ENCODE measurements around the gene HS6ST3.
"Not testable (repeated sequence)": the region's sequence is repeated elsewhere in the genome, so short reads cannot be mapped to it uniquely, and the experiment has no call there.

Gene HS6ST3

DNA sequence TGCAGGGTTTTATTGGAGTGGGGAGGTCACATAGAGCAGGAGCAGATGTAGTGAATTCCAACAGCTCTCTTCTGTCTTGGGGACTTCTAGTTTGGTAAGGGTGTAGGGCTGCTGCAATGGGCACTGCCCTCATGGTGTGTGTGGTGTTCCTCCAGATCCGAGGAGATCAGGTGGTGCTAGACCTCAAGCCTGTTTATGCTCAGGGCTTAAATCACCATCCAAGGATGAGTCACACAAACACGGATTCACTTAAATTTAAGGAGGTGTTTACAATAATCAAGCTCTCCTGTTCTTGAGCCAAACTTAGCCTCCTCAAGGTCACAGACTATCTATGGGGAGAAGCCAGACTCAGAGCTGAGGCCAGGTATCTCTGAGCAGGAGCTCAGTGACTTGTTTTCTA is 23.0 kb downstream of the HS6ST3 start:
- TF ChIP-seq, protein P1, sequence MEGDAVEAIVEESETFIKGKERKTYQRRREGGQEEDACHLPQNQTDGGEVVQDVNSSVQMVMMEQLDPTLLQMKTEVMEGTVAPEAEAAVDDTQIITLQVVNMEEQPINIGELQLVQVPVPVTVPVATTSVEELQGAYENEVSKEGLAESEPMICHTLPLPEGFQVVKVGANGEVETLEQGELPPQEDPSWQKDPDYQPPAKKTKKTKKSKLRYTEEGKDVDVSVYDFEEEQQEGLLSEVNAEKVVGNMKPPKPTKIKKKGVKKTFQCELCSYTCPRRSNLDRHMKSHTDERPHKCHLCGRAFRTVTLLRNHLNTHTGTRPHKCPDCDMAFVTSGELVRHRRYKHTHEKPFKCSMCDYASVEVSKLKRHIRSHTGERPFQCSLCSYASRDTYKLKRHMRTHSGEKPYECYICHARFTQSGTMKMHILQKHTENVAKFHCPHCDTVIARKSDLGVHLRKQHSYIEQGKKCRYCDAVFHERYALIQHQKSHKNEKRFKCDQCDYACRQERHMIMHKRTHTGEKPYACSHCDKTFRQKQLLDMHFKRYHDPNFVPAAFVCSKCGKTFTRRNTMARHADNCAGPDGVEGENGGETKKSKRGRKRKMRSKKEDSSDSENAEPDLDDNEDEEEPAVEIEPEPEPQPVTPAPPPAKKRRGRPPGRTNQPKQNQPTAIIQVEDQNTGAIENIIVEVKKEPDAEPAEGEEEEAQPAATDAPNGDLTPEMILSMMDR (IDR thresholded peaks at IDR 0.05; ENCODE audit: control insufficient read depth, insufficient read depth, low read depth, low read length, missing control alignments), result no peak
- no peak overlapping the region for H3K4me3 ChIP-seq (ENCODE audit: control insufficient read depth, low read depth, low read length)
- DNase-seq (ENCODE audit: low read depth), result no peak

DNA sequence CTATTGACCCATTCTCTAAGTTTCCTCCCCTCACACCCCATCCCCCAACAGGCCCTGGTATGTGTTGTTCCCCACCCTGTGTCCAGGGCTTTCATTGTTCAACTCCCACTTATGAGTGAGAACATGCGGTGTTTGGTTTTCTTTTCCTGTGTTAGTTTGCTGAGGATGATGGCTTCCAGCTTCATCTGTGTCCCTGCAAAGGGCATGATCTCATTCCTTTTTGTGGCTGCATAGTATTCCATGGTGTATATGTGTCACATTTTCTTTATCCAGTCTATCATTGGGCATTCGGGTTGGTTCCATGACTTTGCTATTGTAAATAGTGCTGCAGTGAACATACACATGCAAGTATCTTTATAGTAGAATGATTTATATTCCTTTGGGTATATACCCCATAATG is 25.5 kb downstream of the HS6ST3 start:
- DNase-seq (ENCODE audit: low read depth); H3K4me3 ChIP-seq (ENCODE audit: control insufficient read depth, low read depth, low read length): not testable (repeated sequence)

DNA sequence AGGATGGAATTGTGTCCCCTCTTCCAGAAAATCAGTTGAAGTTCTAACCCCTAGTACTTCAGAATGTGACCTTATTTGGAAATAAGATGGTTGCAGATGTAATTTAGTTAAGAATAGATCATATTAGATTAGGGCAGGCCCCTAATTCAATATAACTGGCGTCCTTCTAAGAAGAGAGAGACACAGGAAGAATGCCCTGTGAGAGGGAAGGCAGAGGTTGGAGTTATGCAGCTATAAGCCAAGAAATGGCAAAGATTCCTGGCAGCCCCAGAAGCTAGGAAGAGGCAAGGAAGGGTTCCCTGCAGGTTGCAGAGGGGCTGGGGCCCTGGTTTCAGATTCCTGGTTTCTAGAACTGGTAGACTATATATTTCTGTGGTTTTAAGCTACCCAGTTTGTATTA is 30.0 kb downstream of the HS6ST3 start:
- no peak for DNase-seq (ENCODE audit: low read depth)
- TF ChIP-seq, protein P1 (IDR thresholded peaks at IDR 0.05; ENCODE audit: control insufficient read depth, insufficient read depth, low read depth, low read length, missing control alignments), result no peak
- H3K4me3 ChIP-seq (ENCODE audit: control insufficient read depth, low read depth, low read length), result no peak overlapping the region

DNA sequence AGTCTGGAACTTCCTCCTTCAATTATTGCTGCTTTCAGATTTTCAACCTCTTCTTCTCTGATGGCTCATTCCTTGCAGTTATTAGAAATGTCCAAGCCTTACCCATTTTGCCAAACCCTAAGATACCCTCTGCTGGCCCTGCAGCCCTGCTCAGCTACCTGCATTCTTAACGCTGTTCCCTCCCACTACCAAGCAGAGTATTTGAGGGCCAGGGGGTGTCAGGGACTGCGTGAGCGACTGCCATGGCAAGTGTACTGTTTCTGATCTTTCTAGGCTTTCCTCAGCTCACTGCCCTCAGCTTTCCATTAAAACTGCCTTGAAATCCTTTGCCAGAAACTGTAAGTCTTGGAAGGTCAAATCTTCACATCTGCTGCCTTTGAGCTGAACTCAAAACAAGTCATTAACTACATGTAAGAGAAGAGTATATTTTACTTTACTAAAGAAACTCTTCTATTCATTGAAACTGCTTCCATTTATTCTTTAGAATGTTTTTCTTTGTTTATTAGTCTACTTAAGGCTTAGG is 41.0 kb downstream of the HS6ST3 start:
- no peak for DNase-seq (ENCODE audit: low read depth)
- TF ChIP-seq, protein P1 (IDR thresholded peaks at IDR 0.05; ENCODE audit: control insufficient read depth, insufficient read depth, low read depth, low read length, missing control alignments), result no peak
- H3K4me3 ChIP-seq (ENCODE audit: control insufficient read depth, low read depth, low read length), result no peak overlapping the region

DNA sequence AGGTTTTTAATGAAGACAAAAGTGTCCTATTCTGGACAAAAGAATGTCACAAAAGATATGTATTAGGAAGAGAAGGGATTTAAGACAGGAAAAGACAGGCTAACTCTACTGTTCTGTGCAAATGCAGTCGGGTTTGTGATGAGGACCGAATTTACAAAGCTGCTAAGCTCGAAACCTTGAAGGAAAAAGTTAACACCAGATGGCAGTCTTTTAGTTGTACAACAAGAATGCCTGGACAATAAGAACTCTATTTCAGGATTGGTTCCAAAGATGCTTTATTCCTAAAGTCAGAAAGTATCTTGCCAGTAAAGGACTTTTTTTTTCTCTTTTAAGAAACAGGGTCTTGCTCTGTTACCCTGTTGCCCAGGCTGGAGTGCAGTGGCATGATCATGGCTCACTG is 51.1 kb downstream of the HS6ST3 start:
- H3K4me3 ChIP-seq (ENCODE audit: control insufficient read depth, low read depth, low read length), result no peak overlapping the region
- TF ChIP-seq, protein P1 (IDR thresholded peaks at IDR 0.05; ENCODE audit: control insufficient read depth, insufficient read depth, low read depth, low read length, missing control alignments), result no peak
- no peak for DNase-seq (ENCODE audit: low read depth)

DNA sequence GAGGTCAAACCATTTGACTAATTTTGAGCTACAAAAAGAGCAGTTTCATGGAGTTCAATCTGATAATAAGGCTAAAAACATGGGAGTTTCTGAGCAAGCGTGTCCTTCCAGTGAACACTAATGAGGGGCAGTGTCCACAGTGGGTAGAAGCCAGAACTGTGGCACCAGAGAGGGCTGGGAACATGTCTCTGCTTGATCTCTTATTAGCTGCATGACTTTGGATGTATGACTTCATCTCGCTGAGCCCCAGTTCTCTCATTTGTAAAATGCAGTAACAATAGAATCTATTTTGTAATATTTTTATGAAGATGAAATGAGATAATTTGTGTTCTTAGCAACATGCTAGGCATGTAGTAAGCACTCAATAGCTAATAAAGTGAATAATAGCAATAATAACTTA is 69.8 kb downstream of the HS6ST3 start:
- TF ChIP-seq, protein P1 (IDR thresholded peaks at IDR 0.05; ENCODE audit: control insufficient read depth, insufficient read depth, low read depth, low read length, missing control alignments), result no peak
- no peak for DNase-seq (ENCODE audit: low read depth)
- H3K4me3 ChIP-seq (ENCODE audit: control insufficient read depth, low read depth, low read length), result no peak overlapping the region

DNA sequence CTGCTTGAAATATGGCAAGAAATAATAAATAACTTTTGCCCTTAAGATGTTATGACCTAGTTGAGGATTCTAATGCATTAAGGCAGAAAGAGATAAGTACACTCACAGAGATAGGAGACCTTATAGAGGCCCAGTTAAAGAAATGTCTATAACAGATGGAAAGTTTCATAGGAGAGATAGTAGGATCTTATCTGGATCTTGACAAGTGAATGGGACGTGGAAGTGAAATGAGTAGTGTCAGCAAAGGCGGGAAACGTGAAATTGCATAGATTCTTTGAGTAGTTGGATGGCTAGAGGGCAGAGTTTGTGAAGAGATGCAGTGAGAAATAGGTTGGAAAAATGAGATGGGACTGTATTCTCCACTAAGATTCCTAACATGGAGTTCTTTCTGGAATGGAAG is 71.2 kb downstream of the HS6ST3 start:
- H3K4me3 ChIP-seq (ENCODE audit: control insufficient read depth, low read depth, low read length), result no peak overlapping the region
- DNase-seq (ENCODE audit: low read depth), result no peak
- TF ChIP-seq, protein P1 (IDR thresholded peaks at IDR 0.05; ENCODE audit: control insufficient read depth, insufficient read depth, low read depth, low read length, missing control alignments), result no peak
